ENCODE measurements around the gene NSDHL. TPM values are rescaled to one million over a fixed set of nuclear protein-coding genes. Genes with fewer than 3 reads are reported as not detected.
A peak's percentile ranks its signal among the peaks of the same experiment; 100 is the strongest.

The NSDHL gene
- total RNA-seq, 1 experiment from 2014 or later: 52.0 TPM

- Histone ChIP-seq H3K9me3 (ENCODE audit: low read depth, low read length, poor library complexity, severe bottlenecking) (no peaks in the 10 kb centered on the region), H3K4me1 (ENCODE audit: insufficient read depth, low read length, poor library complexity, severe bottlenecking) (no peaks in the 10 kb centered on the region), H3K36me3 (ENCODE audit: insufficient read depth, low read length, poor library complexity, severe bottlenecking) (no peaks in the 10 kb centered on the region), H3K27me3 (replicated peaks; ENCODE audit: insufficient read depth, low read depth, low read length, poor library complexity) (no peaks in the 10 kb centered on the region), H3K27ac (ENCODE audit: low read depth, low read length, poor library complexity, severe bottlenecking) (no peak overlapping the region), H3K4me3 (ENCODE audit: low read depth, low read length, poor library complexity, severe bottlenecking) (no peak overlapping the region)
- TF ChIP-seq CTCF (conservative IDR thresholded peaks at IDR 0.05; ENCODE audit: low read depth, low read length) (peak; percentile 72), EZH2 (IDR thresholded peaks at IDR 0.05; ENCODE audit: borderline replicate concordance, low read depth, low read length, poor library complexity, severe bottlenecking) (no peak)
- CTCF ChIA-PET: interaction anchor here (0.5 kb wide), 1 partner anchor 408 kb away, joined by 3 read pairs; no protein-coding TSS in a partner anchor
- no TSS peak for BruUV-seq (replicated peaks)
- POLR2A ChIA-PET (ENCODE audit: low non-redundant PET): no interaction called here
- peak; percentile 64 for DNase-seq (ENCODE audit: low spot score)
- intact Hi-C loops (cut with micrococcal nuclease; ENCODE audit: unreplicated experiment): no loop called here
Measured at GRCh38 chrX:152915541-152916241, 84.8 kb downstream of the NSDHL start.

- ChIA-PET CTCF (no interaction called here), POLR2A (ENCODE audit: low non-redundant PET) (no interaction called here)
- no peaks in the 10 kb centered on the region for H3K27me3 ChIP-seq (replicated peaks; ENCODE audit: insufficient read depth, low read depth, low read length, poor library complexity)
- intact Hi-C loops (cut with micrococcal nuclease; ENCODE audit: unreplicated experiment): no loop called here
- no peak overlapping the region for H3K27ac ChIP-seq (ENCODE audit: low read depth, low read length, poor library complexity, severe bottlenecking)
- TF ChIP-seq CTCF (conservative IDR thresholded peaks at IDR 0.05; ENCODE audit: low read depth, low read length) (no peak), EZH2 (IDR thresholded peaks at IDR 0.05; ENCODE audit: borderline replicate concordance, low read depth, low read length, poor library complexity, severe bottlenecking) (no peak)
- DNase-seq (ENCODE audit: low spot score): no peak
- no TSS peak for BruUV-seq (replicated peaks)
- no peaks in the 10 kb centered on the region for H3K36me3 ChIP-seq (ENCODE audit: insufficient read depth, low read length, poor library complexity, severe bottlenecking)
- no peaks in the 10 kb centered on the region for H3K9me3 ChIP-seq (ENCODE audit: low read depth, low read length, poor library complexity, severe bottlenecking)
- H3K4me3 ChIP-seq (ENCODE audit: low read depth, low read length, poor library complexity, severe bottlenecking): no peak overlapping the region
- no peaks in the 10 kb centered on the region for H3K4me1 ChIP-seq (ENCODE audit: insufficient read depth, low read length, poor library complexity, severe bottlenecking)
Measured at GRCh38 chrX:152917656-152918579, 87.1 kb downstream of the NSDHL start.

- H3K36me3 ChIP-seq (ENCODE audit: insufficient read depth, low read length, poor library complexity, severe bottlenecking): no peaks in the 10 kb centered on the region
- no peaks in the 10 kb centered on the region for H3K27me3 ChIP-seq (replicated peaks; ENCODE audit: insufficient read depth, low read depth, low read length, poor library complexity)
- no peaks in the 10 kb centered on the region for H3K4me1 ChIP-seq (ENCODE audit: insufficient read depth, low read length, poor library complexity, severe bottlenecking)
- no peak for DNase-seq (ENCODE audit: low spot score)
- H3K4me3 ChIP-seq (ENCODE audit: low read depth, low read length, poor library complexity, severe bottlenecking): no peak overlapping the region
- CTCF ChIA-PET: no interaction called here
- no TSS peak for BruUV-seq (replicated peaks)
- POLR2A ChIA-PET (ENCODE audit: low non-redundant PET): no interaction called here
- intact Hi-C loops (cut with micrococcal nuclease; ENCODE audit: unreplicated experiment): no loop called here
- H3K27ac ChIP-seq (ENCODE audit: low read depth, low read length, poor library complexity, severe bottlenecking): no peak overlapping the region
- TF ChIP-seq CTCF (conservative IDR thresholded peaks at IDR 0.05; ENCODE audit: low read depth, low read length): no peak
- TF ChIP-seq EZH2 (IDR thresholded peaks at IDR 0.05; ENCODE audit: borderline replicate concordance, low read depth, low read length, poor library complexity, severe bottlenecking): no peak
- no peaks in the 10 kb centered on the region for H3K9me3 ChIP-seq (ENCODE audit: low read depth, low read length, poor library complexity, severe bottlenecking)
Measured at GRCh38 chrX:152918707-152919106, 87.8 kb downstream of the NSDHL start.

Other genes with a start within 250 kb of the NSDHL start
- not detected in 2 replicates for gene GABRQ, start 193.2 kb upstream of the NSDHL start, total RNA-seq (2021)
- gene MAGEA3, start 132.3 kb upstream of the NSDHL start, total RNA-seq (2021): not detected in 2 replicates
- not detected in 2 replicates for gene CSAG2, start 121.8 kb upstream of the NSDHL start, total RNA-seq (2021)
- not detected in 2 replicates for gene MAGEA2B, start 116.4 kb upstream of the NSDHL start, total RNA-seq (2021)
- not detected in 2 replicates for gene CSAG1, start 97.3 kb upstream of the NSDHL start, total RNA-seq (2021)
- gene MAGEA12, start 97.3 kb upstream of the NSDHL start, total RNA-seq (2021): not detected in 2 replicates
- not detected in 2 replicates for gene MAGEA2, start 77.2 kb upstream of the NSDHL start, total RNA-seq (2021)
- gene CSAG3, start 71.8 kb upstream of the NSDHL start, total RNA-seq (2021): not detected in 2 replicates
- not detected in 2 replicates for gene MAGEA6, start 61.4 kb upstream of the NSDHL start, total RNA-seq (2021)
- 33.3 and 36.1 TPM in 2 replicates for gene CETN2, start 306 bp upstream of the NSDHL start, total RNA-seq (2021)
- 2.1 and 2.2 TPM in 2 replicates for gene ZNF185, start 67.0 kb downstream of the NSDHL start, total RNA-seq (2021)
- not detected in 2 replicates for gene PNMA5, start 163.1 kb downstream of the NSDHL start, total RNA-seq (2021)
- 0.90 and 1.7 TPM in 2 replicates for gene PNMA3, start 225.4 kb downstream of the NSDHL start, total RNA-seq (2021)
- 6.3 and 7.0 TPM in 2 replicates for gene PNMA6A, start 241.4 kb downstream of the NSDHL start, total RNA-seq (2021)